GM12878 (cell line): Measurements from ENCODE around the gene PAX3. TPM values are rescaled to one million over a fixed set of nuclear protein-coding genes. Genes with fewer than 3 reads are reported as not detected.

Experiments
- BCL3 ChIP-seq: IDR thresholded peaks from 2 replicates; pipeline ENCODE4 v1.6.1; 2011; ENCODE audit warnings: borderline replicate concordance, low read depth, mild to moderate bottlenecking, moderate library complexity, low read length; ENCODE audit not compliant: insufficient read depth, poor library complexity, severe bottlenecking
- CEBPB ChIP-seq, 2 experiments: fragments of 150-350 bp in 1 of 2; IDR thresholded peaks; 2 replicates each; pipeline ENCODE4 v1.6.1; 2012 to 2014; ENCODE audit warnings: low read depth in 2 of 2, low read length in 2 of 2, borderline replicate concordance in 1 of 2, inconsistent platforms in 1 of 2
- CHD4 ChIP-seq: fragments of 200-600 bp; sonication (generic); IDR thresholded peaks from 2 replicates; pipeline ENCODE4 v1.6.1; 2016; ENCODE audit warnings: mild to moderate bottlenecking
- E2F8 ChIP-seq: fragments of 450-650 bp; IDR thresholded peaks from 2 replicates; pipeline ENCODE4 v1.6.1; 2018; ENCODE audit warnings: mild to moderate bottlenecking, low read depth, moderate library complexity; ENCODE audit not compliant: partially characterized antibody
- EGR1 ChIP-seq, 2 experiments: IDR thresholded peaks; 1 replicate in 1 of 2; 2 replicates in 1 of 2; pipeline ENCODE4 v1.6.1; 2011 to 2012; ENCODE audit warnings: low read depth in 2 of 2, low read length in 2 of 2, borderline replicate concordance in 1 of 2, mild to moderate bottlenecking in 1 of 2, moderate library complexity in 1 of 2
- KAT2A ChIP-seq: conservative IDR thresholded peaks from 2 replicates; pipeline ENCODE4 v1.6.1; 2011; ENCODE audit warnings: low read depth, low read length; ENCODE audit not compliant: control insufficient read depth
- NFYB ChIP-seq: IDR thresholded peaks from 2 replicates; pipeline ENCODE4 v1.6.1; 2011; ENCODE audit warnings: low read depth, mild to moderate bottlenecking, low read length, improper control_type of control experiment, moderate library complexity; ENCODE audit not compliant: insufficient read depth
- NR2C1 ChIP-seq: fragments of 450-650 bp; IDR thresholded peaks from 2 replicates; pipeline ENCODE4 v1.6.1; 2017; ENCODE audit warnings: antibody characterized with exemption, mild to moderate bottlenecking, moderate library complexity
- POU2F2 ChIP-seq: IDR thresholded peaks from 3 replicates; pipeline ENCODE4 v1.6.1; 2011; ENCODE audit warnings: low read depth, mild to moderate bottlenecking, low read length, borderline replicate concordance
- SMC3 ChIP-seq: IDR thresholded peaks from 2 replicates; pipeline ENCODE4 v1.6.1; 2011; ENCODE audit warnings: low read length, improper control_type of control experiment, borderline replicate concordance
- polyA plus RNA-seq, 11 experiments: library from polyadenylated mRNA; depleted of rRNA in 4 of 11; unstranded in 6 of 11; stranded (reverse) in 5 of 11; fragments of >200 nt; fragmentation: Nextera tagmentation in 4 of 11; fragmentation: Illumina TruSeq in 1 of 11; extraction: Ambion mirVana in 4 of 11; extraction: Trizol in 1 of 11; gene quantifications; 1 replicate in 1 of 11; 2 replicates in 10 of 11; pipeline versions ENCODE4 v1.2.1 to v1.2.3, GENCODE V29; 2011 to 2016; ENCODE audit warnings: inconsistent platforms in 2 of 11, missing spikeins in 2 of 11, low read depth in 1 of 11
- total RNA-seq, 4 experiments: library from RNA; depleted of rRNA in 3 of 4; stranded (reverse); fragments of >200 nt in 3 of 4; fragmentation: Illumina TruSeq in 1 of 4; extraction: Trizol in 1 of 4; gene quantifications; 2 replicates each; pipeline versions ENCODE4 v1.2.1 to v1.2.3, GENCODE V29; 2013 to 2021
- TF ChIP-seq, protein P1 (sequence below): fragments of 450-650 bp; IDR thresholded peaks from 2 replicates; pipeline ENCODE4 v1.6.1; 2018; ENCODE audit warnings: borderline replicate concordance, mild to moderate bottlenecking; ENCODE audit not compliant: partially characterized antibody
- TF ChIP-seq, protein P2 (sequence below): IDR thresholded peaks from 2 replicates; pipeline ENCODE4 v1.6.1; 2012; ENCODE audit warnings: low read depth, low read length, improper control_type of control experiment
- TF ChIP-seq, protein P3 (sequence below): fragments of 450-650 bp; formaldehyde crosslinking; IDR thresholded peaks from 2 replicates; pipeline ENCODE4 v1.5.0; 2022; ENCODE audit warnings: mild to moderate bottlenecking, missing genetic modification characterization

PAX3 gene
- total and polyA plus RNA-seq, 10 of the 15 experiments (the other 5 are each of a cell fraction or from before 2014, with no cell fraction given), result not detected

DNA sequence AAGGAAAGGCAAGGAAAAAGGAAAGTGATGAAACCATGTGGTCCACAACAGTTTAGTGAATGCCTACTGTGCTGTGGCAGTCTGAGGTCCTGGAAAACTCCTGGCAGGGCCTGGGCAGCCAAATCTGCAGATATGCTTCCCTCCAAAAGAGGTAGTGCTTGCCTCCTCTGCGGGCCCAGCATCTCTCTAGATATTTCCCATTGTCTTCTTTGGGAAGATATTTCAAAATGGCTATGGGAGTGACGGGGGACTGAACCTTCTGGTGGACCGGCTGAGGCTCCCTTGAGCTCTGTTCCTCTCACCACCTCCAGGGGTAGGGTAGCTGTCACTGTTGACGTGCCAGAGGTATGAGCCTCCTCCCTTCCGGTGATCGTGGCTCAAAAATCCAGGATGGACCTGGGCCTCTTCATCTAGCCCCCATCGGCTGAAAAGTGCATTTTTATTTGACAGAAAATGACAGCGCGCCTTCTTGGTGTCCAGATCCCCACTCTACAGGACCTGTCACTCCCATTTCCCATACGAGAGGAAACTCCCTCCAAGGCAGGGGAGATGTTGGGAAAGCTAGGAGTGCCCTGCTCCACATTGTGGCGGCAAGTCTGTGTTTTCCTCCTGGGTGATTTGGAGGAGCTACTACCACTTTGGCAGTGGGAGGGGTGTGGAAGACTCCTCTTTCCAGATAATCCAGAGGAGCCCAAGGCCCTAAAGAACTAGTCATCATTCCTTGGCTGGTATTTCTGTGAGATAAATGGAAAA, 9.4 kb upstream of the PAX3 start (continued):
- TF ChIP-seq BCL3 (no peak), KAT2A (no peak), SMC3 (no peak), POU2F2 (no peak), E2F8 (no peak), EGR1 (IDR thresholded peaks at IDR 0.05; ENCODE audit: borderline replicate concordance in 1 of 2, low read depth in 2 of 2, low read length in 2 of 2) (no peak), NR2C1 (no peak), NFYB (no peak), CEBPB (IDR thresholded peaks at IDR 0.05; ENCODE audit: borderline replicate concordance in 1 of 2, low read depth in 2 of 2, low read length in 2 of 2) (no peak), CHD4 (no peak)
- TF ChIP-seq, protein P1, sequence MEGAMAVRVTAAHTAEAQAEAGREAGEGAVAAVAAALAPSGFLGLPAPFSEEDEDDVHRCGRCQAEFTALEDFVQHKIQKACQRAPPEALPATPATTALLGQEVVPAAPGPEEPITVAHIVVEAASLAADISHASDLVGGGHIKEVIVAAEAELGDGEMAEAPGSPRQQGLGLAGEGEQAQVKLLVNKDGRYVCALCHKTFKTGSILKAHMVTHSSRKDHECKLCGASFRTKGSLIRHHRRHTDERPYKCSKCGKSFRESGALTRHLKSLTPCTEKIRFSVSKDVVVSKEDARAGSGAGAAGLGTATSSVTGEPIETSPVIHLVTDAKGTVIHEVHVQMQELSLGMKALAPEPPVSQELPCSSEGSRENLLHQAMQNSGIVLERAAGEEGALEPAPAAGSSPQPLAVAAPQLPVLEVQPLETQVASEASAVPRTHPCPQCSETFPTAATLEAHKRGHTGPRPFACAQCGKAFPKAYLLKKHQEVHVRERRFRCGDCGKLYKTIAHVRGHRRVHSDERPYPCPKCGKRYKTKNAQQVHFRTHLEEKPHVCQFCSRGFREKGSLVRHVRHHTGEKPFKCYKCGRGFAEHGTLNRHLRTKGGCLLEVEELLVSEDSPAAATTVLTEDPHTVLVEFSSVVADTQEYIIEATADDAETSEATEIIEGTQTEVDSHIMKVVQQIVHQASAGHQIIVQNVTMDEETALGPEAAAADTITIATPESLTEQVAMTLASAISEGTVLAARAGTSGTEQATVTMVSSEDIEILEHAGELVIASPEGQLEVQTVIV, result no peak
- TF ChIP-seq, protein P2, sequence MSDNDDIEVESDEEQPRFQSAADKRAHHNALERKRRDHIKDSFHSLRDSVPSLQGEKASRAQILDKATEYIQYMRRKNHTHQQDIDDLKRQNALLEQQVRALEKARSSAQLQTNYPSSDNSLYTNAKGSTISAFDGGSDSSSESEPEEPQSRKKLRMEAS, result no peak
- TF ChIP-seq, protein P3, sequence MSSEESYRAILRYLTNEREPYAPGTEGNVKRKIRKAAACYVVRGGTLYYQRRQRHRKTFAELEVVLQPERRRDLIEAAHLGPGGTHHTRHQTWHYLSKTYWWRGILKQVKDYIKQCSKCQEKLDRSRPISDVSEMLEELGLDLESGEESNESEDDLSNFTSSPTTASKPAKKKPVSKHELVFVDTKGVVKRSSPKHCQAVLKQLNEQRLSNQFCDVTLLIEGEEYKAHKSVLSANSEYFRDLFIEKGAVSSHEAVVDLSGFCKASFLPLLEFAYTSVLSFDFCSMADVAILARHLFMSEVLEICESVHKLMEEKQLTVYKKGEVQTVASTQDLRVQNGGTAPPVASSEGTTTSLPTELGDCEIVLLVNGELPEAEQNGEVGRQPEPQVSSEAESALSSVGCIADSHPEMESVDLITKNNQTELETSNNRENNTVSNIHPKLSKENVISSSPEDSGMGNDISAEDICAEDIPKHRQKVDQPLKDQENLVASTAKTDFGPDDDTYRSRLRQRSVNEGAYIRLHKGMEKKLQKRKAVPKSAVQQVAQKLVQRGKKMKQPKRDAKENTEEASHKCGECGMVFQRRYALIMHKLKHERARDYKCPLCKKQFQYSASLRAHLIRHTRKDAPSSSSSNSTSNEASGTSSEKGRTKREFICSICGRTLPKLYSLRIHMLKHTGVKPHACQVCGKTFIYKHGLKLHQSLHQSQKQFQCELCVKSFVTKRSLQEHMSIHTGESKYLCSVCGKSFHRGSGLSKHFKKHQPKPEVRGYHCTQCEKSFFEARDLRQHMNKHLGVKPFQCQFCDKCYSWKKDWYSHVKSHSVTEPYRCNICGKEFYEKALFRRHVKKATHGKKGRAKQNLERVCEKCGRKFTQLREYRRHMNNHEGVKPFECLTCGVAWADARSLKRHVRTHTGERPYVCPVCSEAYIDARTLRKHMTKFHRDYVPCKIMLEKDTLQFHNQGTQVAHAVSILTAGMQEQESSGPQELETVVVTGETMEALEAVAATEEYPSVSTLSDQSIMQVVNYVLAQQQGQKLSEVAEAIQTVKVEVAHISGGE (CRISPR knock-in tag), result no peak
- TF ChIP-seq, all 136 proteins: peak for 0
